SKM-1 (cell line): ENCODE measurements around the gene FER1L5.

ENCODE experiments used
- DNase-seq: peaks from one replicate; lab custom pipeline; 2025; ENCODE audit not compliant: unreplicated experiment; lab: John Stamatoyannopoulos, UW

The FER1L5 gene

GRCh38 chr2:96642564-96643360 lies at the start of gene FER1L5:
Gene FER1L5, plus strand, starts transcription at chr2:96642764. Its CDS starts 73 bp downstream, at chr2:96642837.
- no peak for DNase-seq

- DNase-seq, result no peak
These were observed 48.3 kb upstream of the FER1L5 start for GRCh38 chr2:96594282-96594681.

- no peak for DNase-seq
These were observed 47.8 kb upstream of the FER1L5 start for GRCh38 chr2:96594691-96595152.

- DNase-seq, result no peak
These were observed 46.0 kb upstream of the FER1L5 start for GRCh38 chr2:96596596-96596995.

GRCh38 chr2:96599941-96600340 lies 42.6 kb upstream of the FER1L5 start:
- no peak for DNase-seq

- DNase-seq, result no peak
These were observed 40.9 kb upstream of the FER1L5 start for GRCh38 chr2:96601382-96602292.

- no peak for DNase-seq
These were observed 40.2 kb upstream of the FER1L5 start for GRCh38 chr2:96602330-96602823.

GRCh38 chr2:96604104-96604503 lies 38.5 kb upstream of the FER1L5 start:
- no peak for DNase-seq

GRCh38 chr2:96608469-96609455 lies 33.8 kb upstream of the FER1L5 start:
- DNase-seq, result no peak

- no peak for DNase-seq
These were observed 26.4 kb upstream of the FER1L5 start for GRCh38 chr2:96616128-96616527.

GRCh38 chr2:96616535-96616934 lies 26.0 kb upstream of the FER1L5 start:
- DNase-seq, result no peak

GRCh38 chr2:96617012-96617411 lies 25.6 kb upstream of the FER1L5 start:
- DNase-seq, result no peak

- no peak for DNase-seq
These were observed 23.8 kb upstream of the FER1L5 start for GRCh38 chr2:96618596-96619283.

- no peak for DNase-seq
These were observed 20.0 kb upstream of the FER1L5 start for GRCh38 chr2:96622544-96622943.

GRCh38 chr2:96623116-96623515 lies 19.4 kb upstream of the FER1L5 start:
- no peak for DNase-seq

- DNase-seq, result no peak
These were observed 16.7 kb upstream of the FER1L5 start for GRCh38 chr2:96625571-96626552.

GRCh38 chr2:96626553-96626942 lies 16.0 kb upstream of the FER1L5 start:
- no peak for DNase-seq

- DNase-seq, result no peak
These were observed 10.6 kb upstream of the FER1L5 start for GRCh38 chr2:96631804-96632435.
